Mucosa of descending colon (tissue), 3 donors: Measurements from ENCODE around the gene TMEM205. TPM values are rescaled to one million over a fixed set of nuclear protein-coding genes. Genes with fewer than 3 reads are reported as not detected.

Experiments
- ATAC-seq: fragments of 200-7000 bp; cut with Tn5 transposase; one replicate; pipeline ENCODE4 v1.9.1; 2020; ENCODE audit warnings: mild to moderate bottlenecking, moderate library complexity
- DNase-seq, 3 donors: peaks; one replicate each; pipeline ENCODE4 v3.0.0-alpha.2; 2020
- H3K36me3 ChIP-seq: fragments of 200-600 bp; one replicate; pipeline ENCODE4 v1.8.0; 2021; ENCODE audit warnings: low read depth, mild to moderate bottlenecking
- H3K4me1 ChIP-seq: fragments of 200-600 bp; one replicate; pipeline ENCODE4 v1.8.0; 2021; ENCODE audit warnings: low read depth, mild to moderate bottlenecking
- H3K4me3 ChIP-seq: fragments of 200-600 bp; one replicate; pipeline ENCODE4 v1.8.0; 2021; ENCODE audit warnings: mild to moderate bottlenecking
- H3K9me3 ChIP-seq: fragments of 200-600 bp; one replicate; pipeline ENCODE4 v1.8.0; 2021; ENCODE audit warnings: mild to moderate bottlenecking
- CTCF ChIP-seq: fragments of 200-600 bp; IDR thresholded peaks from one replicate; pipeline ENCODE4 v1.8.0; 2022; ENCODE audit warnings: antibody characterized with exemption, mild to moderate bottlenecking
- intact Hi-C, 2 donors: fragments of 100-400 bp; cut with DNase I in 1 of 2; cut with micrococcal nuclease in 1 of 2; formaldehyde crosslinking; loops; one replicate each; pipeline versions ENCODE4 v1.11.0 to v1.11.1; 2022; cut with DNase I, micrococcal nuclease
- total RNA-seq, 3 donors: library from RNA; stranded (reverse); fragmentation: NEBNext Ultra II Directional in 2 of 3; extraction: Animal tissue kit (Norgen Biotek cat#: 25700) in 2 of 3; gene quantifications; one replicate each; pipeline versions ENCODE4 v1.2.1 to v1.2.4, GENCODE V29; 2021 to 2023
- donor health status: DM: no; HTN: no; CAD: no; lungs with moderate emphysema.
- donor health status: DM: no; HTN: no; CAD: no.
- donor health status: DM: no; HTN: yes; CAD: no.

The TMEM205 gene
- total RNA-seq, 3 donors from 2014 or later, result 37.3 to 61.8 (median 55.7) TPM

DNA sequence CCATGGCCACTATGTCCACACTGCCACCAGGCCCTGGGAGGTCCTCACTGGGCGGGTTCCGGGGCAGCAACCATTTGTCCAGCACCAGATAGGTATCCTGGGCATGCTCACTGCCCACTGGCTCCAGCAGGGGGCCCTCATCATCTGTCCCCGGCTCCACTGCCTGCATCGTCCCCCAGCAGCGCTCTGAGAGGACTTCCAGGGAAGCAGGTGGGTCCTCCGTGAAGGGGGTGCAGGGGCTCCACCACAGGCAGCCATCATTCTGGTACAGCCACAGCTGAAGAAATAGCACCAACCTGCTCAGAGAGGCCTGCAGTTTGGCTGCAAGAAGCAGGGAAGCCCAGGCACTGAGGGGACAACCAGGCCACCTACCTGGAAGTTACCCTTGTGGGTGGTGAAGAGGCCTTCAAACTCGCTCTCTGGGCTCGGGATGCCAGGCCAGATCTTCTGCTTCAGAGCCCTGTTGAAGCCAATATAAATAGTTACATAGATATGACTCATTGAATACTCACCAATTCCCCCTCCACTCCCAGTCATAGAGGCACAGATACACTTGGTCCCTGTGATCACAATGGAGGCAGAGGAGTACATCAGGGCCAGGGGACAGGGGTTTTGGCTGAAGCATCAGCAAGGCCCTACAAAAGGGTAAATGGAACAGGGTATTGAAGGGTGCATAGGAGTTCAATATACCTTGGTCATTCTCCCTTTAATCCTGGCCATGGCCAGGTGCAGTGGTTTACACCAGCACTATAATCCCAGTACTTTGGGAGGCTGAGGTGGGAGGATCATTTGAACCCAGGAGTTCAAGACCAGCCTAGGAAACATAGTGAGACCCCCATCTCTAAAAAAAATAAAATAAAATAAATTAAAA, 32.5 kb upstream of the TMEM205 start:
- DNase-seq (peak in 2 of 3 donors; percentile 62), ATAC-seq (no peak)
- intact Hi-C loops, result no loop called here
- TF ChIP-seq CTCF, result peak; percentile 39
- Histone ChIP-seq H3K36me3 (no peaks in the 10 kb centered on the region), H3K9me3 (no peaks in the 10 kb centered on the region), H3K4me3 (no peak overlapping the region), H3K4me1 (peaks cover 45% of the 10 kb centered on the region)

DNA sequence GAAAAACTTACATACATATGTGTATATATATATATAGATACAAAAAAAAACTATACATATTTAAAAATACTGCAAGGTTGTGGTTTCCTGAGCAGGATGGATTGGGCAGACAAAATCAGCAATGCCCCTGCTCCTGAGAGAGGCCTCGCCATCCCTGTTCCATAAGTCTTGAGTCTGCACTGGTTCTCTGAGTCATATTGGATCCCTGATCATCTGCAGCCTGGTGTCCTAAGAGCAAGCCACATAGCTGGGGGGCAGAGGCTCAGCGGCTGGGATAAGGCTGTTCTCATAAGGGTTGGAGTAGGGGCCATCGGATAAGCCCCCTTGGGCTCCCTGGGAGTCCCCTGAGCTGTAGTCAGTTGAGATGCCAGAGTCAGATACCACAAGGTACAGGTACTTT, 31.7 kb upstream of the TMEM205 start:
- intact Hi-C loops, result no loop called here
- ATAC-seq (no peak), DNase-seq (no peak)
- Histone ChIP-seq H3K4me3 (no peak overlapping the region), H3K36me3 (no peaks in the 10 kb centered on the region), H3K9me3 (no peaks in the 10 kb centered on the region), H3K4me1 (peaks cover 38% of the 10 kb centered on the region)
- TF ChIP-seq CTCF, result no peak

DNA sequence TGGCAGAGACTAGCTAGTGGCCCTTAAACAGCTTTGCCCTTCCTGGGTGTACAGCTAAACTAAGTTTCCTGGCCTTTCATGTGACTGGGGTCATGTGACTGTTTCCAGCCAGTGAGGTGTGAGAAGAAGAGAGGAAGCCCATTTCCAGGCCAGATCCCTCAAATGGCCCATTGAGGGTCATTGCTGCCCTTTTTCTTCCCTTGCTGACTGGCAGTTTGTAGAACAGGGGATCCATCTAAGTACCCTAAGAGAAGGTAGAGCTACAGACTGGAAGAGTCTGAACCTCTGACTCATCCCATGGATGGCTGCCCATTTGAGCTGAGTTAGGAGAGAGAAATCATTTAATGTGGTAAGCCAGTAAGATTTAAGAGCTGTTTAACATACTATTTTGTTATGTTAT, 31.2 kb upstream of the TMEM205 start:
- intact Hi-C loops, result no loop called here

DNA sequence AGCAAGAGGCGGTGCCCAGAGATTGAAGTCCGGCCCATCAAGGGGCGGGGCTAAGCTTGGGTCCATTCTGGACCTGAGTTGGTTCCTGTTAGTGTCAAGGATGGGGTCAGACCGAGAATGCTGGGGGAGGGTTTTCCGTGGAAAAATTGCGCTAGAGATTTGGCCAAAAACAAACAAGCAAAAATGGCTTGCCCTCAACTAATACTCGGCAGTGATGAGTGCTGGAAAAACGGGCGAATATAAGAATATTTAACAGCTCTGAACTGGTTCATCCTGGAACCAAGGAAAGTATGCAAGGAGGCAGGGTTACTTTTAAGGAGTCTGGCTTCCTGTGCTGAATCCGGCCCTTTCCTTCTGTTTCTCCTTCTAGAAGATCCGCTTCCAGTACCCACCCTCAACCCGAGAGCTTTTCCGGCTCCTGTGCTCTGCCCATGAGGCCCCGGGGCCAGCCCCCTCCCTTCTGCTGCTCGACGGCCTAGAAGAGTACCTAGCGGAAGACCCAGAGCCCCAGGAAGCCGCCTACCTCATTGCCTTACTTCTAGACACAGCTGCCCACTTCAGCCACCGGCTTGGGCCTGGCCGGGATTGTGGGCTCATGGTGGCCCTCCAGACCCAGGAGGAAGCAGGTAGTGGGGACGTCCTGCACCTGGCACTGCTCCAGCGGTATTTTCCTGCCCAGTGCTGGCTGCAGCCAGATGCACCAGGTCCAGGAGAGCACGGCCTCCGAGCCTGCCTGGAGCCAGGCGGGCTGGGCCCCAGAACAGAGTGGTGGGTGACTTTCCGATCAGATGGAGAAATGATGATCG, 29.3 kb upstream of the TMEM205 start:
- Histone ChIP-seq H3K9me3 (no peaks in the 10 kb centered on the region), H3K4me3 (peak overlapping the region; percentile 39), H3K36me3 (no peaks in the 10 kb centered on the region), H3K4me1 (peaks cover 23% of the 10 kb centered on the region)
- no peak for TF ChIP-seq CTCF
- ATAC-seq, result peak; percentile 43
- intact Hi-C loops, result no loop called here
- peak; percentile 73 to 90 (median 75) for DNase-seq

More for the DNA sequence above, 31.2 kb upstream of the TMEM205 start:
- H3K36me3 ChIP-seq, result no peaks in the 10 kb centered on the region
- H3K4me3 ChIP-seq, result no peak overlapping the region
- H3K9me3 ChIP-seq, result no peaks in the 10 kb centered on the region
- DNase-seq (no peak), ATAC-seq (no peak)
- no peak for TF ChIP-seq CTCF
- H3K4me1 ChIP-seq, result peaks cover 36% of the 10 kb centered on the region

GRCh38 chr19:11374433-11375142, 28.5 kb upstream of the TMEM205 start, which contains the start of gene SWSAP1:
Gene SWSAP1, plus strand, starts transcription at chr19:11374666. Its CDS starts 15 bp downstream, at chr19:11374681.
- H3K4me1 ChIP-seq, result peaks cover 19% of the 10 kb centered on the region
- no peaks in the 10 kb centered on the region for H3K9me3 ChIP-seq
- DNase-seq (peak; percentile 98 to 99 (median 99)), ATAC-seq (peak; percentile 93)
- intact Hi-C loops, result no loop called here
- no peaks in the 10 kb centered on the region for H3K36me3 ChIP-seq
- TF ChIP-seq CTCF, result no peak
- H3K4me3 ChIP-seq, result peak within 1 kb of the TSS; percentile 39
